HL-60 (cell line): ENCODE data around the gene SIX1.

Experiments
- POLR2AphosphoS5 ChIP-seq: IDR thresholded peaks from 2 replicates; pipeline ENCODE4 v1.6.1; 2012; ENCODE audit warnings: low read depth
- TF ChIP-seq, protein P1 (sequence below): IDR thresholded peaks from one replicate; pipeline ENCODE4 v1.5.1; 2011; ENCODE audit warnings: low read length, control low read depth, inconsistent platforms; ENCODE audit not compliant: insufficient read depth

GRCh38 chr14:60616461-60616959 is 32.8 kb downstream of the SIX1 start:
- TF ChIP-seq, protein P1, sequence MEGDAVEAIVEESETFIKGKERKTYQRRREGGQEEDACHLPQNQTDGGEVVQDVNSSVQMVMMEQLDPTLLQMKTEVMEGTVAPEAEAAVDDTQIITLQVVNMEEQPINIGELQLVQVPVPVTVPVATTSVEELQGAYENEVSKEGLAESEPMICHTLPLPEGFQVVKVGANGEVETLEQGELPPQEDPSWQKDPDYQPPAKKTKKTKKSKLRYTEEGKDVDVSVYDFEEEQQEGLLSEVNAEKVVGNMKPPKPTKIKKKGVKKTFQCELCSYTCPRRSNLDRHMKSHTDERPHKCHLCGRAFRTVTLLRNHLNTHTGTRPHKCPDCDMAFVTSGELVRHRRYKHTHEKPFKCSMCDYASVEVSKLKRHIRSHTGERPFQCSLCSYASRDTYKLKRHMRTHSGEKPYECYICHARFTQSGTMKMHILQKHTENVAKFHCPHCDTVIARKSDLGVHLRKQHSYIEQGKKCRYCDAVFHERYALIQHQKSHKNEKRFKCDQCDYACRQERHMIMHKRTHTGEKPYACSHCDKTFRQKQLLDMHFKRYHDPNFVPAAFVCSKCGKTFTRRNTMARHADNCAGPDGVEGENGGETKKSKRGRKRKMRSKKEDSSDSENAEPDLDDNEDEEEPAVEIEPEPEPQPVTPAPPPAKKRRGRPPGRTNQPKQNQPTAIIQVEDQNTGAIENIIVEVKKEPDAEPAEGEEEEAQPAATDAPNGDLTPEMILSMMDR: no peak
- no peak for TF ChIP-seq POLR2AphosphoS5
